Kidney (tissue), 14 donors: ENCODE data around the gene CNTN6. TPM values are rescaled to one million over a fixed set of nuclear protein-coding genes. Genes with fewer than 3 reads are reported as not detected.
A peak's percentile ranks its signal among the peaks of the same experiment; 100 is the strongest.

Experiments
- DNase-seq, 5 donors: peaks; one replicate each; pipeline ENCODE4 v3.0.0-alpha.2; 2013 to 2020
- FAIRE-seq: peaks from 2 replicates; lab custom pipeline; 2012; peaks lifted over from hg19 to GRCh38; lab: Jason Lieb, UNC
- H3K27ac ChIP-seq, 2 donors: one replicate each; pipeline ENCODE4 v1.7.0; 2013; ENCODE audit warnings: low read depth in 2 of 2, low read length in 2 of 2, inconsistent platforms in 1 of 2
- H3K27me3 ChIP-seq: one replicate; pipeline ENCODE4 v1.7.1; 2013; ENCODE audit warnings: low read length, inconsistent platforms; ENCODE audit not compliant: control insufficient read depth, insufficient read depth
- H3K36me3 ChIP-seq, 3 donors: one replicate each; pipeline versions ENCODE4 v1.7.0 to v1.7.1; 2013; ENCODE audit warnings: low read length in 3 of 3, control low read depth in 1 of 3, inconsistent platforms in 1 of 3; ENCODE audit not compliant: insufficient read depth in 3 of 3, control insufficient read depth in 2 of 3
- H3K4me1 ChIP-seq, 3 donors: one replicate each; pipeline versions ENCODE4 v1.7.0 to v1.7.1; 2013; ENCODE audit warnings: low read length in 3 of 3, inconsistent platforms in 1 of 3, low read depth in 1 of 3; ENCODE audit not compliant: control insufficient read depth in 2 of 3, insufficient read depth in 2 of 3
- H3K4me3 ChIP-seq, 3 donors: one replicate each; pipeline versions ENCODE4 v1.7.0 to v1.8.1; 2013; ENCODE audit warnings: low read length in 3 of 3, control low read depth in 1 of 3, inconsistent platforms in 1 of 3
- H3K9ac ChIP-seq, 3 donors: one replicate each; pipeline versions ENCODE4 v1.7.0 to v1.7.1; 2013; ENCODE audit warnings: low read length in 3 of 3, control low read depth in 1 of 3, inconsistent platforms in 1 of 3
- H3K9me3 ChIP-seq, 3 donors: one replicate each; pipeline versions ENCODE4 v1.7.0 to v1.7.1; 2013; ENCODE audit warnings: low read length in 3 of 3, control low read depth in 1 of 3, inconsistent platforms in 1 of 3; ENCODE audit not compliant: control insufficient read depth in 2 of 3, insufficient read depth in 1 of 3
- CTCF ChIP-seq: IDR thresholded peaks from 3 replicates; pipeline ENCODE4 v1.5.1; 2012; ENCODE audit warnings: mild to moderate bottlenecking, moderate library complexity, borderline replicate concordance; ENCODE audit not compliant: insufficient read depth; ENCODE audit errors: extremely low read depth
- intact Hi-C: fragments of 100-400 bp; cut with DNase I; formaldehyde crosslinking; loops from one replicate; pipeline ENCODE4 v1.11.1; 2022
- polyA plus RNA-seq: library from polyadenylated mRNA; stranded (reverse); fragments of 350-450 nt; fragmentation: Illumina TruSeq; extraction: RNeasy Lipid Tissue Mini Kit (QIAGEN cat#74804); gene quantifications from one replicate; pipeline ENCODE4 v1.2.3, GENCODE V29; 2014; ENCODE audit warnings: low read depth, low replicate concordance; ENCODE audit not compliant: insufficient read depth
- total RNA-seq: library from RNA; stranded (reverse); fragmentation: NEBNext Ultra II Directional; extraction: Animal tissue kit (Norgen Biotek cat#: 25700); gene quantifications from one replicate; pipeline ENCODE4 v1.2.1, GENCODE V29; 2021
- donor health status: control.
- donor health status: control.
- donor health status: control.
- donor health status: control.
- donor health status: control.
- donor health status: DM: yes; HTN: yes; CAD: no.
- donor health status: Normal renal cell carcinoma (clear cell type).

The CNTN6 gene
- total and polyA plus RNA-seq, 2 donors from 2014 or later, result 0.11 to 0.25 TPM

DNA sequence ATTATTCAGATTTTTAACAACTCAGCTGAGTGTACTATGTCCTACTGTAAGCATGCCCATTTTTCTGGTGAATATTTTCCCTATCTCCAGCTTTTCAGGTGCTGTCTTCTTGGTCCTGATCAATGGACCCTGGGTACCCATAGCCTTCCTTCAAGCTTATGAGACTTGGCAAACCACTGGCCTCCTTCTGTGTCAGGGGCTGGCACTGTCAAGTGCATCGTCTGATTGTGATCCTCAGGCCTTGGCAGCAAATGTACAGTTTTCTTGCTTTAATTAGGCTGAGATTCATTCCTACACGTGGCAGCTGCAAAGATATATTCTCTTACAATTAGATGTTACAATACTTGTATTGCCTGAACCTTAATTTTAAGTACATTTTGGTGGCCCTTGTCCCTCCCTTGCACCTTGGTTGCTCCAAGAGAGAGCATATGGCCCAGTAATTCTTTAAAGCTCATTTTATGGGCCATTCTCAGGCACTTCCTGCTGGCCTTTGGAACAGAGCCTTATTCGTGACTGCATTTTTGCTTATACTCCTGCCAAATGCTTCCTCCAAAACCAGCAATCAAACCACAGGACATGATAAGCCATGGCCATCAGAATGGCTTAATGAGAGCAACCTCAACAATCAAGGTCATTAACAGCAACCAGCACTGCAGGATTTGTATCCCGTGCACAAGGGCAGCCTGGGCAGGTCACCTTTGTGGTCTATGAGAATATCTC is 179.9 kb downstream of the CNTN6 start:
- H3K4me3 ChIP-seq, result no peak overlapping the region
- H3K27me3 ChIP-seq, result no peaks in the 10 kb centered on the region
- H3K9ac ChIP-seq, result no peak overlapping the region
- no peaks in the 10 kb centered on the region for H3K9me3 ChIP-seq
- DNase-seq (no peak), FAIRE-seq (no peak)
- no peak for TF ChIP-seq CTCF
- no peaks in the 10 kb centered on the region for H3K36me3 ChIP-seq
- intact Hi-C loops, result no loop called here
- H3K4me1 ChIP-seq, result no peaks in the 10 kb centered on the region
- no peak overlapping the region for H3K27ac ChIP-seq

DNA sequence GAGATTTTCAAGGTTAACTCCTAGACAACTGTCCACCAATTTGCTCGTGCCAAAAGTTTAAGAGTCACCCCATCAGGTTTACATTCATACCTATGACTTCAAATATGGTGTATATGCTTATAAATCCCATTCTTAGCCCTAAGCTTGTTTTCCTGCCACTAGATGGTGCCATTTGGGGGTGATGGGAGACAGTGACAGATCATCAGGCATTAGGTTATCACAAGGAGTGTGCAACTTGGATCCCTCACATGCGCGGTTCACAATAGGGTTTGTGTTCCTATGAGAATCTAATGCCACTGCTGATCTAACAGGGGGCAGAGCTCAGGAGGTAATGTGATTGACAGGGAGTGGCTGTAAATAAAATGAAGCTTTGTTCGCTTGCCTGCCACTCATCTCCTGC is 182.7 kb downstream of the CNTN6 start:
- Histone ChIP-seq H3K27me3 (no peaks in the 10 kb centered on the region), H3K9me3 (no peaks in the 10 kb centered on the region), H3K4me1 (no peaks in the 10 kb centered on the region), H3K36me3 (no peaks in the 10 kb centered on the region), H3K9ac (no peak overlapping the region), H3K4me3 (no peak overlapping the region), H3K27ac (no peak overlapping the region)
- DNase-seq (peak in 1 of 5 donors; percentile 8), FAIRE-seq (no peak)
- TF ChIP-seq CTCF, result peak; percentile 11
- intact Hi-C loops, result no loop called here

GRCh38 chr3:1287815-1288214 is 195.0 kb downstream of the CNTN6 start:
- DNase-seq (no peak), FAIRE-seq (no peak)
- intact Hi-C loops, result no loop called here
- Histone ChIP-seq H3K27ac (no peak overlapping the region), H3K9me3 (no peaks in the 10 kb centered on the region), H3K27me3 (no peaks in the 10 kb centered on the region), H3K9ac (no peak overlapping the region), H3K4me1 (no peaks in the 10 kb centered on the region), H3K4me3 (no peak overlapping the region), H3K36me3 (no peaks in the 10 kb centered on the region)
- TF ChIP-seq CTCF, result no peak
